HG03280 (cell line): ENCODE data around the gene MID2.
A peak's percentile ranks its signal among the peaks of the same experiment; 100 is the strongest.
"Not testable (repeated sequence)": the region's sequence is repeated elsewhere in the genome, so short reads cannot be mapped to it uniquely, and the experiment has no call there.

Experiments
- ATAC-seq: cut with Tn5 transposase; IDR thresholded peaks from one replicate; pipeline ENCODE4 v1.9.1; 2021; ENCODE audit warnings: mild to moderate bottlenecking, moderate library complexity; ENCODE audit not compliant: unreplicated experiment

MID2 gene

GRCh38 chrX:107825698-107826237 is at the start of gene MID2:
Gene MID2, plus strand, starts transcription at chrX:107825866. Its CDS starts 561 bp downstream, at chrX:107826427.
- ATAC-seq, result peak; percentile 26

- peak; percentile 84 for ATAC-seq
Measured at GRCh38 chrX:107776649-107777535, 48.8 kb upstream of the MID2 start.

- ATAC-seq, result no peak
Measured at GRCh38 chrX:107777536-107777832, 48.2 kb upstream of the MID2 start, which contains the start of gene NCBP2L. Gene NCBP2L, plus strand, starts transcription at chrX:107777733. Its CDS starts 16,488 bp downstream, at chrX:107794221.

GRCh38 chrX:107780525-107780924 is 45.1 kb upstream of the MID2 start:
- ATAC-seq, result no peak

- no peak for ATAC-seq
Measured at GRCh38 chrX:107787827-107788226, 37.8 kb upstream of the MID2 start.

GRCh38 chrX:107804427-107804826 is 21.2 kb upstream of the MID2 start:
- ATAC-seq, result no peak

GRCh38 chrX:107805179-107805578 is 20.5 kb upstream of the MID2 start:
- no peak for ATAC-seq

GRCh38 chrX:107810053-107810452 is 15.6 kb upstream of the MID2 start:
- ATAC-seq, result not testable (repeated sequence)

- no peak for ATAC-seq
Measured at GRCh38 chrX:107818900-107819521, 6.7 kb upstream of the MID2 start.

GRCh38 chrX:107823042-107823441 is 2.6 kb upstream of the MID2 start:
- no peak for ATAC-seq

GRCh38 chrX:107823456-107823855 is 2.2 kb upstream of the MID2 start:
- ATAC-seq, result no peak

- ATAC-seq, result peak; percentile 56
Measured at GRCh38 chrX:107826238-107827029, 768 bp downstream of the MID2 start.

GRCh38 chrX:107827030-107827831 is 1.6 kb downstream of the MID2 start:
- no peak for ATAC-seq

GRCh38 chrX:107827852-107828251 is 2.2 kb downstream of the MID2 start:
- no peak for ATAC-seq

- no peak for ATAC-seq
Measured at GRCh38 chrX:107829878-107830277, 4.2 kb downstream of the MID2 start.

GRCh38 chrX:107831071-107831730 is 5.5 kb downstream of the MID2 start:
- no peak for ATAC-seq

GRCh38 chrX:107834275-107835201 is 8.9 kb downstream of the MID2 start:
- no peak for ATAC-seq

- ATAC-seq, result no peak
Measured at GRCh38 chrX:107836958-107837357, 11.3 kb downstream of the MID2 start.

GRCh38 chrX:107840971-107841370 is 15.3 kb downstream of the MID2 start:
- no peak for ATAC-seq
